ENCODE results near the gene NEURL3.
"Not testable (repeated sequence)": the region's sequence is repeated elsewhere in the genome, so short reads cannot be mapped to it uniquely, and the experiment has no call there.

The NEURL3 gene

GRCh38 chr2:96505231-96505889, at the start of gene NEURL3:
Gene NEURL3, minus strand, starts transcription at chr2:96505357. Its CDS starts 71 bp downstream, at chr2:96505286.
- DNase-seq: no peak

GRCh38 chr2:96554293-96555145, 49.4 kb upstream of the NEURL3 start:
- DNase-seq: peak; percentile 76

GRCh38 chr2:96553957-96554292, 48.8 kb upstream of the NEURL3 start:
- not testable (repeated sequence) for DNase-seq

GRCh38 chr2:96553176-96553956, 48.2 kb upstream of the NEURL3 start:
- DNase-seq: no peak

- DNase-seq: no peak
Measured at GRCh38 chr2:96552315-96553175, 47.4 kb upstream of the NEURL3 start.

- no peak for DNase-seq
Measured at GRCh38 chr2:96551605-96552314, 46.6 kb upstream of the NEURL3 start.

- no peak for DNase-seq
Measured at GRCh38 chr2:96550787-96551604, 45.8 kb upstream of the NEURL3 start.

GRCh38 chr2:96549967-96550786, 45.0 kb upstream of the NEURL3 start:
- DNase-seq: no peak

GRCh38 chr2:96549466-96549785, 44.3 kb upstream of the NEURL3 start:
- no peak for DNase-seq

- DNase-seq: no peak
Measured at GRCh38 chr2:96548558-96549465, 43.7 kb upstream of the NEURL3 start.

- no peak for DNase-seq
Measured at GRCh38 chr2:96547731-96548171, 42.6 kb upstream of the NEURL3 start.

- no peak for DNase-seq
Measured at GRCh38 chr2:96547203-96547641, 42.1 kb upstream of the NEURL3 start.

- no peak for DNase-seq
Measured at GRCh38 chr2:96546797-96547196, 41.6 kb upstream of the NEURL3 start.

GRCh38 chr2:96546321-96546720, 41.2 kb upstream of the NEURL3 start:
- DNase-seq: no peak

- no peak for DNase-seq
Measured at GRCh38 chr2:96542357-96542977, 37.3 kb upstream of the NEURL3 start.

GRCh38 chr2:96541398-96542152, 36.4 kb upstream of the NEURL3 start:
- no peak for DNase-seq

- DNase-seq: no peak
Measured at GRCh38 chr2:96540136-96540535, 35.0 kb upstream of the NEURL3 start.
